ENCODE measurements around the gene DIRAS2. TPM values are rescaled to one million over a fixed set of nuclear protein-coding genes. Genes with fewer than 3 reads are reported as not detected.

DIRAS2 gene
- total and polyA plus RNA-seq, 2 donors (not counting 1 experiment from before 2014, with no cell fraction given), result not detected

GRCh38 chr9:90651246-90651645 is 8.6 kb upstream of the DIRAS2 start:
- H3K27ac ChIP-seq (ENCODE audit: low read length in 2 of 2), result no peak overlapping the region
- CTCF ChIA-PET, result no interaction called here
- POLR2A ChIA-PET, result no interaction called here
- H3K36me3 ChIP-seq (replicated peaks in 1 of 2; ENCODE audit: control extremely low read depth in 1 of 2, control insufficient read depth in 1 of 2, extremely low read depth in 1 of 2, insufficient read depth in 2 of 2, low read length in 1 of 2), result no peaks in the 10 kb centered on the region
- no peak for TF ChIP-seq CTCF (IDR thresholded peaks at IDR 0.05)
- no peak for TF ChIP-seq EZH2 (IDR thresholded peaks at IDR 0.05; ENCODE audit: borderline replicate concordance, insufficient read depth, low read depth, low read length, poor library complexity, severe bottlenecking)
- intact Hi-C loops (cut with micrococcal nuclease), result no loop called here
- no peaks in the 10 kb centered on the region for H3K4me1 ChIP-seq (ENCODE audit: control insufficient read depth in 2 of 2, insufficient read depth in 2 of 2, low read length in 2 of 2)
- H3K79me2 ChIP-seq (ENCODE audit: control insufficient read depth, insufficient read depth, low read length), result no peaks in the 10 kb centered on the region
- H4K20me1 ChIP-seq (ENCODE audit: control insufficient read depth, insufficient read depth, low read length, poor library complexity, severe bottlenecking), result no peaks in the 10 kb centered on the region
- DNase-seq (no peak), ATAC-seq (ENCODE audit: low read depth) (no peak)
- no CpG with 5 or more reads among the region's 1 CpG for WGBS (ENCODE audit: insufficient coverage)
- peaks cover 0 to 19% (median 9%) of the 10 kb centered on the region in 3 donors for H3K9me3 ChIP-seq (ENCODE audit: control extremely low read depth in 1 of 3, control insufficient read depth in 2 of 3, insufficient read depth in 1 of 3, low read length in 2 of 3)
- no peak overlapping the region for H2AFZ ChIP-seq (ENCODE audit: insufficient read depth, low read depth, low read length, poor library complexity, severe bottlenecking)
- Mint-ChIP-seq H3K27ac (no peak overlapping the region), H3K9me3 (ENCODE audit: insufficient read depth) (peaks cover 11% of the 10 kb centered on the region), H3K4me1 (no peaks in the 10 kb centered on the region), H3K4me3 (no peak overlapping the region), H3K27me3 (peaks cover 37% of the 10 kb centered on the region)
- H3K9ac ChIP-seq (ENCODE audit: low read length), result no peak overlapping the region
- H3K4me2 ChIP-seq (replicated peaks; ENCODE audit: low read depth, low read length, poor library complexity, severe bottlenecking), result no peak overlapping the region
- H3K27me3 ChIP-seq (replicated peaks in 1 of 4; ENCODE audit: control extremely low read depth in 1 of 4, control insufficient read depth in 3 of 4, insufficient read depth in 4 of 4, low read length in 3 of 4), result peaks cover 0 to 21% (median 15%) of the 10 kb centered on the region in 4 experiments
- H3K4me3 ChIP-seq (ENCODE audit: control extremely low read depth in 1 of 5, extremely low read depth in 1 of 5, insufficient read depth in 1 of 5, low read depth in 2 of 5, low read length in 4 of 5), result no peak overlapping the region

DNA sequence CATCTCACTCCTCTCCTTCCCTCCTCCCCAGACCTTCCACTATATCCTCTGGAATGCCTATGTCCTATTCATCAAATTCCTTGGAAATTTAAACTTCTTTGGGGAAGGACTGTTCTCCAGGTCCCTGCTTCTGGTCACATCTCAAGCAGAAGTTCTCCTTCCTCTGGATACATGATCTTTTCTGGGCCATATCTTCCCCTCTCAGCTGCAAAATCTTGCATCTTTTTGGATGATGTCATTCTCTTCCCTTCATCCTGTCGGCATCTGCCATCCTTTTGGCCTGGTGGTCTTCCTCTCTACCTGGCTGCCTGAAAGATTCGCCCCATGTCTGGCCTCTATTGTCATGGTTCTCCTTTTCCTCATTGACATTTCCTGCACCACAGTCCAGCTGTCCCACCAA is 5.2 kb upstream of the DIRAS2 start:
- H3K9me3 ChIP-seq (ENCODE audit: control extremely low read depth in 1 of 3, control insufficient read depth in 2 of 3, insufficient read depth in 1 of 3, low read length in 2 of 3), result peaks cover 0 to 19% (median 9%) of the 10 kb centered on the region in 3 donors
- no peak overlapping the region for H3K9ac ChIP-seq (ENCODE audit: low read length)
- peaks cover 0 to 2% of the 10 kb centered on the region in 2 donors for H3K4me1 ChIP-seq (ENCODE audit: control insufficient read depth in 2 of 2, insufficient read depth in 2 of 2, low read length in 2 of 2)
- H3K27me3 ChIP-seq (replicated peaks in 1 of 4; ENCODE audit: control extremely low read depth in 1 of 4, control insufficient read depth in 3 of 4, insufficient read depth in 4 of 4, low read length in 3 of 4), result peaks cover 0 to 37% (median 26%) of the 10 kb centered on the region in 4 experiments
- CTCF ChIA-PET, result no interaction called here
- H3K27ac Mint-ChIP-seq, result no peak overlapping the region
- H3K36me3 ChIP-seq (replicated peaks in 1 of 2; ENCODE audit: control extremely low read depth in 1 of 2, control insufficient read depth in 1 of 2, extremely low read depth in 1 of 2, insufficient read depth in 2 of 2, low read length in 1 of 2), result no peaks in the 10 kb centered on the region
- H3K27ac ChIP-seq (ENCODE audit: low read length in 2 of 2), result no peak overlapping the region
- no peak overlapping the region for H2AFZ ChIP-seq (ENCODE audit: insufficient read depth, low read depth, low read length, poor library complexity, severe bottlenecking)
- H3K4me3 ChIP-seq (ENCODE audit: control extremely low read depth in 1 of 5, extremely low read depth in 1 of 5, insufficient read depth in 1 of 5, low read depth in 2 of 5, low read length in 4 of 5), result no peak overlapping the region
- intact Hi-C loops (cut with micrococcal nuclease), result no loop called here
- peaks cover 57% of the 10 kb centered on the region for H3K27me3 Mint-ChIP-seq
- H3K9me3 Mint-ChIP-seq (ENCODE audit: insufficient read depth), result peaks cover 8% of the 10 kb centered on the region
- TF ChIP-seq EZH2 (IDR thresholded peaks at IDR 0.05; ENCODE audit: borderline replicate concordance, insufficient read depth, low read depth, low read length, poor library complexity, severe bottlenecking) (no peak), CTCF (IDR thresholded peaks at IDR 0.05) (no peak)
- POLR2A ChIA-PET, result no interaction called here
- no peak overlapping the region for H3K4me2 ChIP-seq (replicated peaks; ENCODE audit: low read depth, low read length, poor library complexity, severe bottlenecking)
- H4K20me1 ChIP-seq (ENCODE audit: control insufficient read depth, insufficient read depth, low read length, poor library complexity, severe bottlenecking), result no peaks in the 10 kb centered on the region
- DNase-seq (no peak), ATAC-seq (ENCODE audit: low read depth) (no peak)
- H3K4me3 Mint-ChIP-seq, result no peak overlapping the region
- 85% methylated on average over 2 of the region's 2 CpGs for WGBS (ENCODE audit: insufficient coverage)
- H3K79me2 ChIP-seq (ENCODE audit: control insufficient read depth, insufficient read depth, low read length), result no peaks in the 10 kb centered on the region
- peaks cover 3% of the 10 kb centered on the region for H3K4me1 Mint-ChIP-seq
